Measurements from ENCODE around the gene PGAP3.
"Not testable (repeated sequence)": the region's sequence is repeated elsewhere in the genome, so short reads cannot be mapped to it uniquely, and the experiment has no call there.

The PGAP3 gene

DNA sequence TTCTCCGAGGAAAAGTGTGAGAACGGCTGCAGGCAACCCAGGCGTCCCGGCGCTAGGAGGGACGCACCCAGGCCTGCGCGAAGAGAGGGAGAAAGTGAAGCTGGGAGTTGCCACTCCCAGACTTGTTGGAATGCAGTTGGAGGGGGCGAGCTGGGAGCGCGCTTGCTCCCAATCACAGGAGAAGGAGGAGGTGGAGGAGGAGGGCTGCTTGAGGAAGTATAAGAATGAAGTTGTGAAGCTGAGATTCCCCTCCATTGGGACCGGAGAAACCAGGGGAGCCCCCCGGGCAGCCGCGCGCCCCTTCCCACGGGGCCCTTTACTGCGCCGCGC is 11.9 kb upstream of the PGAP3 start, which contains the start of gene ERBB2:
Gene ERBB2, plus strand, starts transcription at position 247 of the 330 bp plus-strand sequence. CDS start 175 bp downstream, outside the sequence.
- TF ChIP-seq, protein P1, sequence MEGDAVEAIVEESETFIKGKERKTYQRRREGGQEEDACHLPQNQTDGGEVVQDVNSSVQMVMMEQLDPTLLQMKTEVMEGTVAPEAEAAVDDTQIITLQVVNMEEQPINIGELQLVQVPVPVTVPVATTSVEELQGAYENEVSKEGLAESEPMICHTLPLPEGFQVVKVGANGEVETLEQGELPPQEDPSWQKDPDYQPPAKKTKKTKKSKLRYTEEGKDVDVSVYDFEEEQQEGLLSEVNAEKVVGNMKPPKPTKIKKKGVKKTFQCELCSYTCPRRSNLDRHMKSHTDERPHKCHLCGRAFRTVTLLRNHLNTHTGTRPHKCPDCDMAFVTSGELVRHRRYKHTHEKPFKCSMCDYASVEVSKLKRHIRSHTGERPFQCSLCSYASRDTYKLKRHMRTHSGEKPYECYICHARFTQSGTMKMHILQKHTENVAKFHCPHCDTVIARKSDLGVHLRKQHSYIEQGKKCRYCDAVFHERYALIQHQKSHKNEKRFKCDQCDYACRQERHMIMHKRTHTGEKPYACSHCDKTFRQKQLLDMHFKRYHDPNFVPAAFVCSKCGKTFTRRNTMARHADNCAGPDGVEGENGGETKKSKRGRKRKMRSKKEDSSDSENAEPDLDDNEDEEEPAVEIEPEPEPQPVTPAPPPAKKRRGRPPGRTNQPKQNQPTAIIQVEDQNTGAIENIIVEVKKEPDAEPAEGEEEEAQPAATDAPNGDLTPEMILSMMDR (IDR thresholded peaks at IDR 0.05; ENCODE audit: low read depth, low read length) = no peak
- peak; percentile 40 for DNase-seq (ENCODE audit: extremely low read depth, low read depth)

DNA sequence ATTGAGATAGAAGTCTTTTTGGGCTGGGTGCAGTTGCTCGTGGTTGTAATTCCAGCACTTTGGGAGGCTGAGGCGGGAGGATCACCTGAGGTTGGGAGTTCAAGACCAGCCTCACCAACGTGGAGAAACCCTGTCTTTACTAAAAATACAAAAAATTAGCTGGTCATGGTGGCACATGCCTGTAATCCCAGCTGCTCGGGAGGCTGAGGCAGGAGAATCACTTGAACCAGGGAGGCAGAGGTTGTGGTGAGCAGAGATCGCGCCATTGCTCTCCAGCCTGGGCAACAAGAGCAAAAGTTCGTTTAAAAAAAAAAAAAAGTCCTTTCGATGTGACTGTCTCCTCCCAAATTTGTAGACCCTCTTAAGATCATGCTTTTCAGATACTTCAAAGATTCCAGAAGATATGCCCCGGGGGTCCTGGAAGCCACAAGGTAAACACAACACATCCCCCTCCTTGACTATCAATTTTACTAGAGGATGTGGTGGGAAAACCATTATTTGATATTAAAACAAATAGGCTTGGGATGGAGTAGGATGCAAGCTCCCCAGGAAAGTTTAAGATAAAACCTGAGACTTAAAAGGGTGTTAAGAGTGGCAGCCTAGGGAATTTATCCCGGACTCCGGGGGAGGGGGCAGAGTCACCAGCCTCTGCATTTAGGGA is 11.4 kb upstream of the PGAP3 start:
- not testable (repeated sequence) for DNase-seq (ENCODE audit: extremely low read depth, low read depth)

DNA sequence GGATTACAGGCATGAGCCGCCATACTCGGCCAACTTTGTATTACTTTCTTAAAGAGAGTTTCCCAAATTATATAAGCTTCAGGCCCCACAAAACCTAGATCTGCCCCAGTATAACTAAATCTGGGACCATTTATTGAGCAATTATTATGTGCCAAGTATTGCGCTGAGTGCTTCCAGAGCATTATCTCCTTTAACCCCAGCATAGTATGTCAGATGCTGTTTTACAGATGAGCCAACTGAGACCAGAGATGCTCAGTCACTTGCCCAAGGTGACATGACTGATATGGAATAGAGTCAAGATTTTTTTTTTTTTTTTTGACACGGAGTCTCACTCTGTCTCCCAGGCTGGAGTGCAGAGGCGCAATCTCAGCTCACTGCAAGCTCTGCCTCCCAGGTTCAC is 10.1 kb upstream of the PGAP3 start:
- TF ChIP-seq, protein P1 (IDR thresholded peaks at IDR 0.05; ENCODE audit: low read depth, low read length) = no peak
- no peak for DNase-seq (ENCODE audit: extremely low read depth, low read depth)

DNA sequence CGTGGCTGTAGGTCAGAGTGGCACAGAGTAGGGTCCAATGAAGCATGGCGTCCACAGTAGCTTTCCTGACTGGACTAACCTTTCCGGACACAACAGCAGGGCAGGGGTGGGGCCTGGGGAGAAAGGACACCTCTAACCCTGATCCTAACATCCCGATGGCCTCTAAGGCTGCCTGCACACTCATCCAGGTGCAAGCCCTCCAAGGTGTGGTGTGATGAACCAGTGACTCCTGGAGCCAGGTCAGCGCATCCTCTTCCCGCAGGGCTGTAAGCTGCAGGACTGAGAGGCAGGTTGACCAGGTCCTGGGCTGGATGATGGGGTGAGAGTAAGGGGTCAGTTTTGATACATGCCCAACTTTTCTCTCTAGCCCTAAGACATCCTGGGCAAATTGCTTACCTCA is 8.9 kb upstream of the PGAP3 start:
- no peak for DNase-seq (ENCODE audit: extremely low read depth, low read depth)
- TF ChIP-seq, protein P1 (IDR thresholded peaks at IDR 0.05; ENCODE audit: low read depth, low read length) = no peak

DNA sequence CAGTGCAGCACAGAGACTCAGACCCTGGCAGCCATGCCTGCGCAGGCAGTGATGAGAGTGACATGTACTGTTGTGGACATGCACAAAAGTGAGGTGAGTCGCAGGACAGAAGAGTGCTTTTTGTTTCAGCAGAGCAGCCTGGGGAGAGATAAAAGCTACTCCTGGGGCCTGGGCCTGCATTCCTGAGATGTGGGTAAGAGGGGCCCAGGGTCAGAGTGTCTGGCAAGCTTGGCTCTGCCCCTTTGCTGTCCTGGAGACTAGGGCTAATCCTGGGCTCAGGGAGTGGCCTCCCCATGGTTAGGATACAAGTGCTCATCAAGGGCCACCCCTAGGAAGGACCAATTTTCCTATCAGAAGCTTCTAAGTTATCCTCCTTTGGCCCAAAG is 7.2 kb upstream of the PGAP3 start:
- TF ChIP-seq, protein P1 (IDR thresholded peaks at IDR 0.05; ENCODE audit: low read depth, low read length) = no peak

DNA sequence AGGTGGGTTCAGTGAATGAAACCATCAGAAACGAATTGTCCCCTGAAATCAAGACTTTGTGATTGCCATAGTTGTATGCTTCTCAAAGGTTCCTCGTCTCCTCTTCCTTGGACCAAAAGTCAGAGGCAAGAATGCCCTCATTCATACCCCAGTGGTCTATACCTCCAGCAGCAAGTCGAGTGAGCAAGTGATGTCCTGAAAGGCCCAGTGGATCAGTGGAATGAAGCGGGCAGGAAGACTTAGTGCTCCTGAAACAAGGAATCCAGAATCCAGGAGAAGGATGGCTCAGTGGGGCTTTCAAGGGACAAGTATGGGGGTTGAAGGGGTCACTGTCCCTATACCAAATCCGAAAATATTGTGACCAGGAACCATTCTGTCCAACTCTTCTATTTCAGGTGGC is 6.7 kb upstream of the PGAP3 start:
- no peak for DNase-seq (ENCODE audit: extremely low read depth, low read depth)
- TF ChIP-seq, protein P1 (IDR thresholded peaks at IDR 0.05; ENCODE audit: low read depth, low read length) = no peak

More for the DNA sequence above, 7.2 kb upstream of the PGAP3 start:
- no peak for DNase-seq (ENCODE audit: extremely low read depth, low read depth)

DNA sequence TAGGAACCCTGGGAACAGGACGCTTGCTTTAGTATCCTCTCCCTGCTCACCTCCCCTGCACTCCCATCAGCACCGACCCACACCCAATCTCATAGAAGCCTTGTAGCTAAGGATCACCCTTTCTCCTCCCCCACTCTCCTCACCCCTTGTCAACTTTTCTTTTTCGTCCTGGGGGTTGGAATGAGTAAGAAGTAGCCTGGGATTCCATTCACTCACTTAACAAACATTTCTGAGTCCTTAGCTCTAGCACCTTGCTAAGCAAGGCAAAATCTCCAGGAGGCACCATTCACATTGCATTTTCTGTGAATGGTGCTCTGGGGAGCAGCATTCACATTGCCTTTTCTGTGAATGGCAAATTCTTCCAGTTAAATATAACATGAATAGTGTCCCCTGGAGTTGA is 1.1 kb upstream of the PGAP3 start:
- no peak for DNase-seq (ENCODE audit: extremely low read depth, low read depth)
- TF ChIP-seq, protein P1 (IDR thresholded peaks at IDR 0.05; ENCODE audit: low read depth, low read length) = no peak

DNA sequence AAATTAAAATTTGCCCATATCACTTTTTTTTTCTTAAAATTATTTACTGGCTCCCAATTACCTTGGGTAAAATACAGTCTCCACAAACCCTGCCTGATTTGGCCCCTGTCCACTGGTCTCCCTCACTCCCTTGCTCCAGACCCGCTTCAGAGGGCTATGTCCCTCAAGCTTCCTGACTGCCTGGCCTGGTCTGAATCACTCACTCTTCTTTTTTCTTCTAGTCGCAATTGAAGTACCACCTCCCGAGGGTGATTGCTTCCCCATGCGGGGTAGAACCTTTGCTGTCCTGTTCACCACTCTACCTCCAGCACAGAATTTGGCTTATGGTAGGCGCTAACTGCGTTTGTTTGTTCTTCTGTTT is 598 bp upstream of the PGAP3 start:
- no peak for DNase-seq (ENCODE audit: extremely low read depth, low read depth)
- TF ChIP-seq, protein P1 (IDR thresholded peaks at IDR 0.05; ENCODE audit: low read depth, low read length) = no peak
